Astrocyte of the cerebellum (primary cell): ENCODE results near the gene DCUN1D1.

ENCODE experiments used
- DNase-seq: peaks from one replicate; pipeline ENCODE4 v3.0.0-alpha.2; 2011; ENCODE audit warnings: low read depth
- H3K4me3 ChIP-seq: 2 replicates; pipeline ENCODE4 v1.5.1; 2011; ENCODE audit warnings: mild to moderate bottlenecking, low read depth, low read length, moderate library complexity
- in situ Hi-C: cut with HindIII; loops from 2 replicates; pipeline ENCODE4 v1.10.0; 2017; ENCODE audit warnings: low sequenced_read_pairs
- TF ChIP-seq, protein P1 (sequence below): IDR thresholded peaks from 2 replicates; pipeline ENCODE4 v1.5.1; 2012; ENCODE audit warnings: low read length, low read depth, moderate library complexity, mild to moderate bottlenecking; ENCODE audit errors: missing control alignments

DCUN1D1 gene

DNA sequence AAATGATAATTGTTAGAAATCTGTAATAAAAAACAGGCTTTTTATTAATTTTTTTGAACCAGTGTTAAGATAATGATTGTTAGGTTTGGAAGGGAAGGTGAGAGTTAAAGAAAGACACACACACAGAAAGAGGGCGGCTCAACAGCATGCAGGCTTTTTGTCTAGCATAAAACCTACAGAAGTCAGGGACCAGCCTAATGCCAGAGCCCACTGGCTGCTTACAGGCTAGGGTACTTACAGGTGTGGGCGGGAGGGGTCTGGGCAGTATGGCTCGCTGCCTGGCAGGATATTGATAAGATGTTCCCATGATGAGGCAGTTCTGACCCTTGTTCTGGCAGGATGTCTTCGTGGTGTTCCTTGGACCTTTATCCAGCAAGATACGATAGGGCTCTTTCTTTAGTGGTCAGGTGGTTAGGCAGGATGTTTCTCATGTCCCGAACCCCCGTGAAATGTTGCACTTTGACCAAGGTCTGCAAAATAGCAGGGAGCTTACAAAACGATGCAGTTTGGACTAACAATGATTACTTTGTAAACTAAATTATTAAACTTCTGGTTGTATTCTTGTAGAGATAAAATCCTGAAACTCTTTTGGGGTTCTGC lies 84.7 kb downstream of the DCUN1D1 start:
- in situ Hi-C loops, result no loop called here
- no peak for DNase-seq
- H3K4me3 ChIP-seq, result no peak overlapping the region
- TF ChIP-seq, protein P1, sequence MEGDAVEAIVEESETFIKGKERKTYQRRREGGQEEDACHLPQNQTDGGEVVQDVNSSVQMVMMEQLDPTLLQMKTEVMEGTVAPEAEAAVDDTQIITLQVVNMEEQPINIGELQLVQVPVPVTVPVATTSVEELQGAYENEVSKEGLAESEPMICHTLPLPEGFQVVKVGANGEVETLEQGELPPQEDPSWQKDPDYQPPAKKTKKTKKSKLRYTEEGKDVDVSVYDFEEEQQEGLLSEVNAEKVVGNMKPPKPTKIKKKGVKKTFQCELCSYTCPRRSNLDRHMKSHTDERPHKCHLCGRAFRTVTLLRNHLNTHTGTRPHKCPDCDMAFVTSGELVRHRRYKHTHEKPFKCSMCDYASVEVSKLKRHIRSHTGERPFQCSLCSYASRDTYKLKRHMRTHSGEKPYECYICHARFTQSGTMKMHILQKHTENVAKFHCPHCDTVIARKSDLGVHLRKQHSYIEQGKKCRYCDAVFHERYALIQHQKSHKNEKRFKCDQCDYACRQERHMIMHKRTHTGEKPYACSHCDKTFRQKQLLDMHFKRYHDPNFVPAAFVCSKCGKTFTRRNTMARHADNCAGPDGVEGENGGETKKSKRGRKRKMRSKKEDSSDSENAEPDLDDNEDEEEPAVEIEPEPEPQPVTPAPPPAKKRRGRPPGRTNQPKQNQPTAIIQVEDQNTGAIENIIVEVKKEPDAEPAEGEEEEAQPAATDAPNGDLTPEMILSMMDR, result no peak

DNA sequence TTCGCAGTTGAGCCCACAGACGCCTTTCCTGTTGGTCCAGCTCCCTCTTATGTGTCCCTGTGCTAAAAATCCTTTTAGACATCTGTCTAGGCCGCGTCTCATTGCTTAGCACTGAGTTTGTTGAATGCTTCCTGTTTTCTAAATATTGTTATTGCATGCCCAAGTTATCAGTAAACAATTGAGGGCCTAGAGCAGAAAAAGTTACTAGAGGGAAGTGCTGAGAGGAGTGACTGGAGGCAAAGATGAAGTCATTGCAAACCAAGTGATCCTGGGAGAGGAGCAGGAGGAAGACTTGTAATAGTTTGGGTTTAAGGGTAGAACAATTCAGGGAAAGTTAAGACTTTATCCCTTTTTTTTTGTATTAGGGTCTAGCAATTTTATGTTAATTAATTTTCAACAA lies 88.1 kb downstream of the DCUN1D1 start:
- TF ChIP-seq, protein P1, result no peak
- no peak for DNase-seq
- in situ Hi-C loops, result no loop called here
- no peak overlapping the region for H3K4me3 ChIP-seq

DNA sequence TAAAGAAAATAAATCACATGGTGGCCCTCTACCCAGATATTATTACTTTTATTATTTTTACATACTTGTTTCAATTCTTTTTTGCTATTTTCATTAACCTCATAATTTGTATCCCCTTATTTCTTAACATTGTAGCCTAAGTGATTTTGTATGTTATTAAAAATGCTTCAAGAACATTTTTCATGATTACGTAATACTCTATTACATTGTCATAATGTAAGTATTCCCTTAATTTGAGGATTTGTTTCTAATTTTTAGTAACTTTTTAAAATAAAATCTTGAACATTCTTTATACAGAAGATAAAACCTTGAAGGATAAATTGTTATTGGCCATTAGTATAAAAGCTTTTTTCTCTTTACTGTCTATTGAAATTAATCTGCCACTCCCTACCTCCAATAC lies 89.0 kb downstream of the DCUN1D1 start:
- TF ChIP-seq, protein P1, result no peak
- in situ Hi-C loops, result no loop called here

DNA sequence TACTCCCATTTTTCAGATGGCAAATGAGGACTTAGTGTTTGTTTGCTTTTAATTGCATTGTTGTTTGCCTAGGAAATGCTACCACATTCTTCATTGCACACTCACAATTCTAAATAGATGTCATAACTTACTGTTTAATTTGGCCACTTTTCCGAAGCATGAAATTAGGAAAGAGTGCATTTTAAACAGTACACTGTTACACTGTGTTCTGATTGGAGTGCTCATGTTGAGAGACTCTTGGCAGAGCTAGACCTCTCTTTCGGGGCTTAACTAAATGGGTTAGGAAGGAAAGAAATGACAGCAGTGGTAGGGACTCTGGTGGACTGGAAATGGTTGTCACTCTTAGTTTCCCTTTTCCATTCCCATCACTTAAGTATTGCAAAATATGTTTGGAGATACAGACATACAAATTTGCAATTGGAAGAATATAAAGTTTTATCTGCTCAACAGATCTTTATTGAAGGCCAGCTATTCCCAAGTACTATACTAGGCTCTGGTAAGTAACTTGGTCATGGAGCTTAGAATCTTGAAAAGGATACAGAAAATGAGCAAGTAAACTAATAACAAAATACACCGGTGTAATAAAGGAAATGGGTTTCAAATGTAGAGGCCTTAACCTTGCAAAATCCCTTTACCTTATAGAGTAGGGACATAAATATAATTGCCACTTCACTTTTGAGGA lies 90.2 kb downstream of the DCUN1D1 start:
- in situ Hi-C loops, result no loop called here
- H3K4me3 ChIP-seq, result no peak overlapping the region
- DNase-seq, result peak; percentile 9
- TF ChIP-seq, protein P1, result no peak

More for the DNA sequence above, 89.0 kb downstream of the DCUN1D1 start:
- no peak overlapping the region for H3K4me3 ChIP-seq
- DNase-seq, result no peak
